OCI-LY1 (cell line): Measurements from ENCODE around the gene SLC2A4.

ENCODE experiments used
- H2AFZ ChIP-seq: fragments of 200-600 bp; sonication (generic), shearing (Covaris generic); 2 replicates; pipeline ENCODE4 v1.6.0; 2014; ENCODE audit warnings: antibody characterized with exemption, mild to moderate bottlenecking, low read length
- H3F3A ChIP-seq: fragments of 200-600 bp; sonication (generic), shearing (Covaris generic); 2 replicates; pipeline ENCODE4 v1.6.0; 2014; ENCODE audit warnings: mild to moderate bottlenecking, antibody characterized with exemption, low read length, moderate library complexity; ENCODE audit not compliant: insufficient read depth
- H3K27ac ChIP-seq: fragments of 200-600 bp; sonication (generic); 2 replicates; pipeline ENCODE4 v1.5.1; 2014; ENCODE audit warnings: low read length, mixed run types, mild to moderate bottlenecking, low read depth; ENCODE audit not compliant: poor library complexity, severe bottlenecking
- H3K27me3 ChIP-seq: fragments of 200-600 bp; sonication (generic); 2 replicates; pipeline ENCODE4 v1.6.0; 2014; ENCODE audit warnings: antibody characterized with exemption, mild to moderate bottlenecking, low read length, moderate library complexity; ENCODE audit not compliant: insufficient read depth
- H3K36me3 ChIP-seq: fragments of 200-600 bp; sonication (generic); 2 replicates; pipeline ENCODE4 v1.6.1; 2014; ENCODE audit warnings: mild to moderate bottlenecking, antibody characterized with exemption, low read length, moderate library complexity, mixed read lengths; ENCODE audit not compliant: insufficient read depth
- H3K4me1 ChIP-seq: fragments of 200-600 bp; sonication (generic); 2 replicates; pipeline ENCODE4 v1.5.1; 2014; ENCODE audit warnings: mild to moderate bottlenecking, low read length, moderate library complexity; ENCODE audit not compliant: insufficient read depth, severe bottlenecking
- H3K4me2 ChIP-seq: fragments of 200-600 bp; sonication (generic), shearing (Covaris generic); 2 replicates; pipeline ENCODE4 v1.6.1; 2014; ENCODE audit warnings: low read length
- H3K4me3 ChIP-seq: fragments of 200-600 bp; sonication (generic); 2 replicates; pipeline ENCODE4 v1.5.1; 2014; ENCODE audit warnings: low read length, low read depth, mild to moderate bottlenecking, mixed read lengths; ENCODE audit not compliant: poor library complexity, severe bottlenecking
- H3K79me2 ChIP-seq: fragments of 200-600 bp; shearing (Covaris generic); 2 replicates; pipeline ENCODE4 v1.6.1; 2016; ENCODE audit warnings: mixed run types, low read length, mixed read lengths; ENCODE audit not compliant: insufficient read depth
- H3K9ac ChIP-seq: fragments of 200-600 bp; sonication (generic), shearing (Covaris generic); 2 replicates; pipeline ENCODE4 v1.6.1; 2014; ENCODE audit warnings: mild to moderate bottlenecking, low read length, mixed read lengths
- H3K9me2 ChIP-seq: fragments of 200-600 bp; sonication (generic), shearing (Covaris generic); 2 replicates; pipeline ENCODE4 v1.6.1; 2014; ENCODE audit warnings: low read depth, mild to moderate bottlenecking, low read length, mixed read lengths
- H3K9me3 ChIP-seq: fragments of 200-600 bp; shearing (Covaris generic); 2 replicates; pipeline ENCODE4 v1.6.1; 2014; ENCODE audit warnings: low read length, mixed read lengths
- H4K20me1 ChIP-seq: fragments of 200-600 bp; sonication (generic), shearing (Covaris generic); 2 replicates; pipeline ENCODE4 v1.6.0; 2016; ENCODE audit warnings: mild to moderate bottlenecking, low read length; ENCODE audit not compliant: insufficient read depth
- CTCF ChIP-seq: fragments of 200-600 bp; sonication (generic), shearing (Covaris generic); IDR thresholded peaks from 2 replicates; pipeline ENCODE4 v1.5.1; 2017; ENCODE audit warnings: mild to moderate bottlenecking, antibody characterized with exemption, low read length, moderate library complexity, mixed read lengths
- EZH2 ChIP-seq: fragments of 200-600 bp; sonication (generic), shearing (Covaris generic); IDR thresholded peaks from 2 replicates; pipeline ENCODE4 v1.8.0; 2017; ENCODE audit warnings: borderline replicate concordance, mixed run types, mild to moderate bottlenecking, antibody characterized with exemption, low read length, moderate library complexity, mixed read lengths

Gene SLC2A4

GRCh38 chr17:7256766-7257456, 24.6 kb upstream of the SLC2A4 start:
- Histone ChIP-seq H3K27ac (no peak overlapping the region), H3K79me2 (no peaks in the 10 kb centered on the region), H3K4me1 (peaks cover 20% of the 10 kb centered on the region), H2AFZ (no peak overlapping the region), H3K36me3 (peaks cover 43% of the 10 kb centered on the region), H3K4me3 (no peak overlapping the region), H3F3A (no peaks in the 10 kb centered on the region), H3K27me3 (peaks cover 2% of the 10 kb centered on the region; the same call in 1 of the 2 replicates), H3K9me2 (no peaks in the 10 kb centered on the region), H4K20me1 (no peaks in the 10 kb centered on the region), H3K9ac (no peak overlapping the region), H3K4me2 (no peak overlapping the region), H3K9me3 (no peaks in the 10 kb centered on the region)
- TF ChIP-seq EZH2 (no peak), CTCF (no peak)

GRCh38 chr17:7258731-7259554, 22.6 kb upstream of the SLC2A4 start:
- Histone ChIP-seq H4K20me1 (no peaks in the 10 kb centered on the region), H3K27ac (no peak overlapping the region), H3K36me3 (peaks cover 42% of the 10 kb centered on the region), H3K4me1 (peaks cover 17% of the 10 kb centered on the region), H3K9me2 (no peaks in the 10 kb centered on the region), H3K9ac (no peak overlapping the region), H3K27me3 (peaks cover 7% of the 10 kb centered on the region; the same call in 1 of the 2 replicates), H3K79me2 (no peaks in the 10 kb centered on the region), H3F3A (no peaks in the 10 kb centered on the region), H2AFZ (no peak overlapping the region), H3K4me3 (no peak overlapping the region), H3K9me3 (no peaks in the 10 kb centered on the region), H3K4me2 (no peak overlapping the region)
- TF ChIP-seq EZH2 (no peak), CTCF (no peak)

GRCh38 chr17:7259555-7259889, 22.0 kb upstream of the SLC2A4 start:
- Histone ChIP-seq H3K9ac (no peak overlapping the region), H3K79me2 (no peaks in the 10 kb centered on the region), H3K27me3 (peaks cover 7% of the 10 kb centered on the region; the same call in 1 of the 2 replicates), H3K27ac (no peak overlapping the region), H2AFZ (no peak overlapping the region), H3K4me1 (peaks cover 17% of the 10 kb centered on the region), H3K9me2 (no peaks in the 10 kb centered on the region), H3F3A (no peaks in the 10 kb centered on the region), H3K9me3 (no peaks in the 10 kb centered on the region), H4K20me1 (no peaks in the 10 kb centered on the region), H3K36me3 (peaks cover 36% of the 10 kb centered on the region), H3K4me2 (no peak overlapping the region), H3K4me3 (no peak overlapping the region)
- TF ChIP-seq EZH2 (no peak), CTCF (no peak)
